Astrocyte (in vitro differentiated cells and primary cell): Measurements from ENCODE around the gene MTMR4.

ENCODE experiments used
- CTCF ChIP-seq: IDR thresholded peaks from 2 replicates; pipeline ENCODE4 v1.5.1; 2011; ENCODE audit warnings: low read depth, mild to moderate bottlenecking, inconsistent platforms, low read length, moderate library complexity; ENCODE audit not compliant: insufficient read depth
- EZH2 ChIP-seq: IDR thresholded peaks from 2 replicates; pipeline ENCODE4 v1.6.1; 2012; ENCODE audit warnings: mild to moderate bottlenecking, low read length, inconsistent platforms; ENCODE audit not compliant: insufficient read depth

DNA sequence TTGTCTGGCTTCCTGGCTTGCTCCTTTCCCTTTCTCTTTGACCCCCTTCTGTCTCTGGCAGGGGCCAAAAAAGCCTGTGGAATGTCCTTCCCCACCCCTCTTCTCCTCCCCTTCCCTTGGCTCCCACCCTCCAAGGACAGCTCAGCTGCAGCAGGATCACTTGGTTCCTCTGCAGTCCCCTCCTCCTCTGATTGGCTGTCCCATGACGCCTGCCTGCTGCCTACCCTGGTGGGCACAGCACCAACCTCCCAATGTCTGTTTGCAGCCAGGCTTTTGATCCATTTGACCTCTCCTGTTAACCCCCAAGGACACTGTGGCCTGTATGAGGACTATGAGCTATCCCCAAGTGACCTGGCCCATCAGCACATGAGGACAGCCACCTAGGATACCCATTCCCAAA is 14.8 kb upstream of the MTMR4 start:
- no peak for TF ChIP-seq CTCF
- TF ChIP-seq EZH2: no peak
